GM12891 (cell line): Measurements from ENCODE around the gene MCTP2.

Experiments
- POLR2A ChIP-seq: IDR thresholded peaks from 2 replicates; pipeline ENCODE4 v1.6.1; 2011; ENCODE audit warnings: low read depth, low read length, control low read depth
- POLR2AphosphoS5 ChIP-seq: IDR thresholded peaks from 2 replicates; pipeline ENCODE4 v1.6.1; 2011; ENCODE audit warnings: low read depth, low read length, control low read depth

- no peak for TF ChIP-seq POLR2AphosphoS5
- no peak for TF ChIP-seq POLR2A
Measured at GRCh38 chr15:94442480-94442879, 211.1 kb downstream of the MCTP2 start.
